HG02943 (cell line): ENCODE measurements around the gene TMBIM4.

Source experiments
- ATAC-seq: cut with Tn5 transposase; IDR thresholded peaks from one replicate; pipeline ENCODE4 v1.9.1; 2021; ENCODE audit warnings: mild to moderate bottlenecking, low read depth, moderate library complexity; ENCODE audit not compliant: unreplicated experiment

The TMBIM4 gene

GRCh38 chr12:66142826-66143225, 27.0 kb downstream of the TMBIM4 start:
- ATAC-seq, result no peak

- no peak for ATAC-seq
Measured at GRCh38 chr12:66141299-66141698, 28.5 kb downstream of the TMBIM4 start.

DNA sequence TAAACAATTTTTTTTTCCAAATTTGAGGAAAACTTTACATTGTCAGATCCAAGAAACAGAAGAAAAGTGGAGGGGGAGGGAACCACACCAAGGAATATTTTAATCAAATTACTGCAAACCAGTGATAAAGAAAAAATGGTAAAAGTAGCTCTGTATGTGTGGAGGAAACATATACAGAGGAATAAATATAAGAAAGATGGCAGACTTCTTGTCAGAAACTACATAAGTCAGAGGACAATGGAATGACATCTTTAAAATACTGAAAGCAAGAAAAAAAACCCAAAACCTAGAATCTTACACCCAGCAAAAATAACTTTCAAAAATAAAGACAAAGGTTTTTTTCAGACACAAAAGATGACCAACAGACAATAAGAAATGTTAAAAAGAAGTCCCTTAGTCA, 29.1 kb downstream of the TMBIM4 start:
- no peak for ATAC-seq

GRCh38 chr12:66139328-66139727, 30.5 kb downstream of the TMBIM4 start:
- no peak for ATAC-seq

DNA sequence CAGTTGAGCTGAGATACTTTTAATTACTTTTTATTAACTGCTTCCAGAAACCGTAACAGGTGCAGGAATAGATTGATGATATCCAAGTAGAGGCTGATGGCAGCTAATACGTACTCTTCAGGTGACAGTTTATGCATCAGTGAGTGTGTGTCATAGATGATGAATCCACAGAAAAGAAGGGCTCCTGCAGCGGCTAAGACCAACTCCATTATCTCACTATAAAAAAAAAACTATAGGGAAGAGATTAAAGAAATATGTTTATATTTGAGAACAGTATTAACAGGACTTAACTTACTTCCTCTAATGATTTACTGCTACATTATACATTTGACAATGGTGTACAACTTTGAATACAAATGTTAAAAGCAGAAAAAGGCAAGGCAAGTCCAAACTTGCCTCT, 31.9 kb downstream of the TMBIM4 start:
- ATAC-seq, result no peak

- ATAC-seq, result no peak
Measured at GRCh38 chr12:66132408-66132807, 37.4 kb downstream of the TMBIM4 start.

DNA sequence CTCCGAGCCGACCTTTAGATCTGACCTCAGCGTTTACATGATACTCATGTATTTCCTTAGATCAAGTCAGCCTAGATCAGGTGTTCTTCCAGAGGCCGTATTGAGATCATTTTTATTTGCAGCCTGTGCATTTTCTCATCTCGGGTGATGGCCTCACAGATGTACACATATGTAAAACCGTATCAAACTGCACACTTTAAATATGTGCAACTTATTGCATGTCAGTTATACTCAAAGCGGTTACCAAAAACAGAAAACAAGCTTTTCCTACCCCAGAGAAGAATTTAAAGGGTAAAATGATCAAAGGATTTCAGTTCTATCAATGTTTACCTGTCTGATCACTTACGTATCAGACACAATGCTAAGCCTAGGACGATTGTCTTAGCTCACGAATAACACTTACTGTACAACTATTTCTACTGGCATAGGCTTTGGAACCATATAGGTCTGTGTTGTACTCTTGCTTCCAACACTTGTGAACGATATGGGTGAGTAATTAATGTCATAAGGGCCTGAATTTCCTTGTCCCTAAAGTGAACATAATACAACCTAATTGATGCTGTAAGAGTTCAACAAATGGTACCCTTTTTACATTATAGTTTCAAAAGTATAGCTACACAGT, 38.6 kb downstream of the TMBIM4 start:
- no peak for ATAC-seq

- ATAC-seq, result peak; percentile 99
Measured at GRCh38 chr12:66130267-66131066, 39.3 kb downstream of the TMBIM4 start, which contains the start of gene LLPH. Gene LLPH (minus strand): TSS chr12:66130750. CDS start chr12:66129106, 1,644 bp downstream.

- ATAC-seq, result no peak
Measured at GRCh38 chr12:66129934-66130266, 39.9 kb downstream of the TMBIM4 start.

DNA sequence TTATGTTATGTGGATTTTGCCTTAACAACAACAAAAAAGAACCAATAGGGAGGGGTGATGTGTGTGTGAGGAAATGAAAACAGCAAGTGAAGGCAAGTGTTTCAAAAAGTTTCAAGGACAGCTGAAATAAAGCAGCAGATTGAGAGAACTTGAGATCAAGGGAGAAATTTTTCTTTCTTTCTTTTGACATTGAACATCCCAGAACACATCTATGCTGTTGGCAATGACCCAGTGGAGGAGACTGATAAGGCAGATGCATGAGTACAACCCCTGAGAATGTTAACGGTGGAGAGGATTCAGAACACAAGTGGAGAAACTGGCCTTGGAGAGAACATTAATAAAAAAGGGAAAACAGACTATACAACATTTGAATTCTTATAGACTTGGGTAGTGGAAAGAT, 42.1 kb downstream of the TMBIM4 start:
- ATAC-seq, result no peak

- no peak for ATAC-seq
Measured at GRCh38 chr12:66120477-66120876, 49.3 kb downstream of the TMBIM4 start.

- no peak for ATAC-seq
Measured at GRCh38 chr12:66119870-66120241, 49.9 kb downstream of the TMBIM4 start.

- ATAC-seq, result no peak
Measured at GRCh38 chr12:66119229-66119869, 50.4 kb downstream of the TMBIM4 start.

DNA sequence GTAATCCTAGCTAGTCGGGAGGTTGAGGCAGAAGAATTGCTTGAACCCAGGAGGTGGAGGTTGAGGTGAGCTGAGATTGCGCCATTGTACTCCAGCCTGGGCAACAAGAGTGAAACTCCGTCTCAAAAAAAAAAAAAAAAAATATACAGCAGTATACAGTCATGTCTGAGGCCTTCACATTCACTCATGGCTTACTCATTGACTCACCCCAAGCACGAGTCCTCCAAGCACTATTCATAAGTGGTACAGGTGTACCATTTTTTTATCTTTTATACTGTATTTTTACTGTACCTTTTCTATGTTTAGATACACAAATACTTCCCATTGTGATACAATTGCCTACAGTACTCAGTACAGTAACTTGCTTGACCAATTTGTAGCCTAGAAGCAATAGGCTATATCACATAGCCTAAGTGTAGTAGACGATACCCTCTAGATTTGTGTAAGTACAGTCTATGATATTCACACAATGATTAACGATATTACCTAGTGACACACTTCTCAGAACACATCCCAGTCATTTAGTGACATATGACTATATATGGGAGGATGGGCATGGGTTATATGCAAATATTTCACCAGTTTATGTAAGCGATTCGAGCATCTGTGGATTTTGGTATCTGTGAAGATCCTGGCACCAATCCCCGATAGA, 51.4 kb downstream of the TMBIM4 start:
- ATAC-seq, result no peak

- no peak for ATAC-seq
Measured at GRCh38 chr12:66117242-66117641, 52.6 kb downstream of the TMBIM4 start.

DNA sequence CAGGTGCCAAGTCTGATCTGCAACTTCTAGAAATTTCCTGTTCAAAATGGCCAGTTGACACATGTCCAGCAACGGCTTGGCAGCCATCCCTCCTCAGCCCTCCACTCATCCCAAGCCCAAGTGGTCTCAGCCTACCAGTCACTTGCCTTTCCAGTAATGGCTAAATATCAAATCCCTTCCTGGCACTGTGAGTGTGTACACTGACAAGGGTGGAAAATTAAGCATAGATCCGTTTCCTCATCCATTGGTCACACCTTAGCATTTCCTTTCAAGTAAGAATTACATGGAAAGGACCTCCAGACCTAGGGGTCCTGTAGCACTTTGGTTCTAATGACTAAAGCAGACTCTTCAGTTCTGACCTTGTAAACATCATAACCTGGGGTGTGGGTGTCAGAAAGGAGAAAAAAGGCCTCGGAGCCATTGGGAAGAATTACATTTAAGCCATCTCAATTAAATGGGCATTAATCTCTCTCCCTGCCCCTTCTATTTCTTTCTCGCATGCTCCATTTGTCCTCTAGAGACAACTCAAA, 54.7 kb downstream of the TMBIM4 start:
- no peak for ATAC-seq

DNA sequence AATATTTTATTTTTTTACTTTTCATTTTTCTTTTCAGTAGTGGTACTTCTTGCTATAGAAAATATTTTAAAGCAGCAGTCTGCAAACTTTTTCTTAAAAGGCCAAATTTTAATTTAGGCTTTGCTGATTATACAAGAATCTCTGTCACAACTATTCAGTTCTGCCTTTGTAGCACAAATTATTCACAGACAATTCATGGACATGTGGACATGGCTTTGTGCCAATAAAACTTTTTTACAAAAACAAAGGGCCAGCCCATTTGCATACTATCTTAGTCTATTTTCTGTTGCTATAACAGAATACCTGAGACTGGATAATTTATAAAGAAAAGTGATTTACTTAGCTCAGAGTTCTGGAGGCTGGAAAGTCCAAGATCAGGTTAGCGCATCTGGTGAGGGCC, 56.3 kb downstream of the TMBIM4 start:
- no peak for ATAC-seq

GRCh38 chr12:66111605-66112004, 58.2 kb downstream of the TMBIM4 start:
- ATAC-seq, result no peak

- no peak for ATAC-seq
Measured at GRCh38 chr12:66109056-66109455, 60.7 kb downstream of the TMBIM4 start.

GRCh38 chr12:66108386-66108785, 61.4 kb downstream of the TMBIM4 start:
- no peak for ATAC-seq

DNA sequence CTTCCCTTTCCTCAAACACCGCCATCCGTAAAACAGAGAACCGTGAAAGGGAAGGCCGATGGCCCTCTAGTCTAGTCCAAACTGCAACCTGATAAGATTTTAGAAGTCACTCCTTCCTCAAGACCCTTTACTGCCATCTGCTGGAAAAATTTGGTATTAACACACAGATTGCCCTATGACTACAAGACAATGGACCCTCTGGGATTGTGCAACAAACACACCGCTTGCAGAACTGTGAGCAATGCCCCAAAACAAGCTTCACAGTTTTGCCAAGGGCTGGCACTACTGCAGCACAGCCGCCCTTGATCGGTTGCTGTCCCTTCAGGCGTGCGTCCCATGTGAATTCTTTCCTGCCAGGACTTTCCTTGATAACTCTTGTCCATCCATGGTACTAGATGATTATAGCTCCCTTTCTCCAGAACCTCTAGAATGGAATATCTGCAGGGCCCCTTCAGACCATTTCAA, 62.3 kb downstream of the TMBIM4 start:
- peak; percentile 97 for ATAC-seq
